ENCODE results near the gene DMBX1. TPM values are rescaled to one million over a fixed set of nuclear protein-coding genes. Genes with fewer than 3 reads are reported as not detected.
A peak's percentile ranks its signal among the peaks of the same experiment; 100 is the strongest.

Gene DMBX1
- total and polyA plus RNA-seq, 9 of the 15 experiments (the other 6 are each of a cell fraction or from before 2014, with no cell fraction given): 0.25 to 4.3 (median 1.0) TPM

- TF ChIP-seq PBX2 (CRISPR knock-in tag; IDR thresholded peaks at IDR 0.05; ENCODE audit: low read depth) (no peak), PBX2 (tag; conservative IDR thresholded peaks at IDR 0.05; ENCODE audit: low read depth) (0 out of 2 replicates have a peak, but pooled peaks have one; percentile 12), RCOR1 (IDR thresholded peaks at IDR 0.05; ENCODE audit: borderline replicate concordance in 1 of 2, low read depth in 2 of 2, low read length in 2 of 2) (peak in 1 of 2 experiments; percentile 11; a peak in 1 of 4 replicates), L3MBTL2 (IDR thresholded peaks at IDR 0.05) (peak; percentile 81; the same call in 1 of the 2 replicates), E2F6 (IDR thresholded peaks at IDR 0.05; ENCODE audit: borderline replicate concordance in 1 of 2, extremely low read depth in 1 of 2, insufficient read depth in 1 of 2, insufficient read length in 1 of 2, low read depth in 1 of 2, low read length in 1 of 2, poor library complexity in 1 of 2, severe bottlenecking in 1 of 2) (peak in 1 of 2 experiments; percentile 49), ZNF24 (IDR thresholded peaks at IDR 0.05) (no peak), THAP12 (CRISPR knock-in tag; IDR thresholded peaks at IDR 0.05) (0 out of 2 replicates have a peak, but pooled peaks have one; percentile 23), EGR1 (conservative IDR thresholded peaks at IDR 0.05) (0 out of 2 replicates have a peak, but pooled peaks have one; percentile 12), ZNF511 (CRISPR knock-in tag; IDR thresholded peaks at IDR 0.05) (0 out of 2 replicates have a peak, but pooled peaks have one; percentile 28), REST (IDR thresholded peaks at IDR 0.05; ENCODE audit: borderline replicate concordance) (peak; percentile 65; the same call in 1 of the 2 replicates), REST (CRISPR knock-in tag; IDR thresholded peaks at IDR 0.05; ENCODE audit: low read depth) (no peak)
These were observed 37.2 kb downstream of the DMBX1 start (continued) for GRCh38 chr1:46526691-46527291.
